DND-41 (cell line): ENCODE measurements around the gene SEC61A1.

Source experiments
- EZH2 ChIP-seq: IDR thresholded peaks from 3 replicates; pipeline ENCODE4 v1.6.1; 2012; ENCODE audit warnings: borderline replicate concordance, low read depth, mild to moderate bottlenecking, moderate library complexity, low read length, inconsistent platforms; ENCODE audit not compliant: severe bottlenecking
- TF ChIP-seq, protein P1 (sequence below): IDR thresholded peaks from 2 replicates; pipeline ENCODE4 v1.5.1; 2012; ENCODE audit warnings: borderline replicate concordance, low read length, moderate library complexity, mild to moderate bottlenecking; ENCODE audit not compliant: poor library complexity, severe bottlenecking; ENCODE audit errors: extremely low read depth

- TF ChIP-seq, protein P1, sequence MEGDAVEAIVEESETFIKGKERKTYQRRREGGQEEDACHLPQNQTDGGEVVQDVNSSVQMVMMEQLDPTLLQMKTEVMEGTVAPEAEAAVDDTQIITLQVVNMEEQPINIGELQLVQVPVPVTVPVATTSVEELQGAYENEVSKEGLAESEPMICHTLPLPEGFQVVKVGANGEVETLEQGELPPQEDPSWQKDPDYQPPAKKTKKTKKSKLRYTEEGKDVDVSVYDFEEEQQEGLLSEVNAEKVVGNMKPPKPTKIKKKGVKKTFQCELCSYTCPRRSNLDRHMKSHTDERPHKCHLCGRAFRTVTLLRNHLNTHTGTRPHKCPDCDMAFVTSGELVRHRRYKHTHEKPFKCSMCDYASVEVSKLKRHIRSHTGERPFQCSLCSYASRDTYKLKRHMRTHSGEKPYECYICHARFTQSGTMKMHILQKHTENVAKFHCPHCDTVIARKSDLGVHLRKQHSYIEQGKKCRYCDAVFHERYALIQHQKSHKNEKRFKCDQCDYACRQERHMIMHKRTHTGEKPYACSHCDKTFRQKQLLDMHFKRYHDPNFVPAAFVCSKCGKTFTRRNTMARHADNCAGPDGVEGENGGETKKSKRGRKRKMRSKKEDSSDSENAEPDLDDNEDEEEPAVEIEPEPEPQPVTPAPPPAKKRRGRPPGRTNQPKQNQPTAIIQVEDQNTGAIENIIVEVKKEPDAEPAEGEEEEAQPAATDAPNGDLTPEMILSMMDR: no peak
- TF ChIP-seq EZH2: no peak
These were observed 30.4 kb upstream of the SEC61A1 start for GRCh38 chr3:128021768-128022372.
